GM12878 (cell line): ENCODE data around the gene NSMCE1. TPM values are rescaled to one million over a fixed set of nuclear protein-coding genes. Genes with fewer than 3 reads are reported as not detected.

Experiments used
- ATF7 ChIP-seq: fragments of 450-650 bp; IDR thresholded peaks from 2 replicates; pipeline ENCODE4 v1.6.1; 2016; ENCODE audit warnings: low read depth, mild to moderate bottlenecking
- DPF2 ChIP-seq: fragments of 450-650 bp; IDR thresholded peaks from 2 replicates; pipeline ENCODE4 v1.6.1; 2017; ENCODE audit warnings: mild to moderate bottlenecking
- EGR1 ChIP-seq, 2 experiments: IDR thresholded peaks; 1 replicate in 1 of 2; 2 replicates in 1 of 2; pipeline ENCODE4 v1.6.1; 2011 to 2012; ENCODE audit warnings: low read depth in 2 of 2, low read length in 2 of 2, borderline replicate concordance in 1 of 2, mild to moderate bottlenecking in 1 of 2, moderate library complexity in 1 of 2
- HCFC1 ChIP-seq: fragments of 150-350 bp; IDR thresholded peaks from 2 replicates; pipeline ENCODE4 v1.6.1; 2014; ENCODE audit warnings: low read length
- KAT2A ChIP-seq: conservative IDR thresholded peaks from 2 replicates; pipeline ENCODE4 v1.6.1; 2011; ENCODE audit warnings: low read depth, low read length; ENCODE audit not compliant: control insufficient read depth
- NFIC ChIP-seq: IDR thresholded peaks from 2 replicates; pipeline ENCODE4 v1.6.1; 2012; ENCODE audit warnings: low read depth, mild to moderate bottlenecking, inconsistent platforms, low read length, moderate library complexity
- RCOR1 ChIP-seq: conservative IDR thresholded peaks from 2 replicates; pipeline ENCODE4 v1.6.1; 2012; ENCODE audit warnings: low read depth, low read length, improper control_type of control experiment
- RFX5 ChIP-seq: IDR thresholded peaks from 2 replicates; pipeline ENCODE4 v1.6.1; 2011; ENCODE audit warnings: low read depth, low read length, improper control_type of control experiment
- RUNX3 ChIP-seq: IDR thresholded peaks from 2 replicates; pipeline ENCODE4 v1.6.1; 2012; ENCODE audit warnings: low read length, inconsistent platforms
- STAT3 ChIP-seq: IDR thresholded peaks from 2 replicates; pipeline ENCODE4 v1.6.1; 2011; ENCODE audit warnings: low read depth, low read length, improper control_type of control experiment
- TAF1 ChIP-seq: IDR thresholded peaks from 2 replicates; pipeline ENCODE4 v1.6.1; 2011; ENCODE audit warnings: mild to moderate bottlenecking, low read depth, low read length, borderline replicate concordance
- TARDBP ChIP-seq: IDR thresholded peaks from 2 replicates; pipeline ENCODE4 v1.6.1; 2016; ENCODE audit warnings: borderline replicate concordance
- TCF3 ChIP-seq: IDR thresholded peaks from 2 replicates; pipeline ENCODE4 v1.6.1; 2012; ENCODE audit warnings: low read depth, mild to moderate bottlenecking, low read length, borderline replicate concordance; ENCODE audit not compliant: insufficient read depth
- ZBED1 ChIP-seq: IDR thresholded peaks from 2 replicates; pipeline ENCODE4 v1.6.1; 2016; ENCODE audit warnings: borderline replicate concordance
- polyA plus RNA-seq, 11 experiments: library from polyadenylated mRNA; depleted of rRNA in 4 of 11; unstranded in 6 of 11; stranded (reverse) in 5 of 11; fragments of >200 nt; fragmentation: Nextera tagmentation in 4 of 11; fragmentation: Illumina TruSeq in 1 of 11; extraction: Ambion mirVana in 4 of 11; extraction: Trizol in 1 of 11; gene quantifications; 1 replicate in 1 of 11; 2 replicates in 10 of 11; pipeline versions ENCODE4 v1.2.1 to v1.2.3, GENCODE V29; 2011 to 2016; ENCODE audit warnings: inconsistent platforms in 2 of 11, missing spikeins in 2 of 11, low read depth in 1 of 11
- total RNA-seq, 4 experiments: library from RNA; depleted of rRNA in 3 of 4; stranded (reverse); fragments of >200 nt in 3 of 4; fragmentation: Illumina TruSeq in 1 of 4; extraction: Trizol in 1 of 4; gene quantifications; 2 replicates each; pipeline versions ENCODE4 v1.2.1 to v1.2.3, GENCODE V29; 2013 to 2021
- TF ChIP-seq, protein P1 (sequence below): IDR thresholded peaks from 2 replicates; pipeline ENCODE4 v1.6.1; 2012; ENCODE audit warnings: low read length, inconsistent platforms
- TF ChIP-seq, protein P2 (sequence below): IDR thresholded peaks from 2 replicates; pipeline ENCODE4 v1.6.1; 2011; ENCODE audit warnings: borderline replicate concordance, low read depth, mild to moderate bottlenecking, moderate library complexity, mixed read lengths, low read length; ENCODE audit not compliant: insufficient read depth; ENCODE audit errors: extremely low read length
- TF ChIP-seq, protein P3 (sequence below): fragments of 450-650 bp; formaldehyde crosslinking; IDR thresholded peaks from 2 replicates; pipeline ENCODE4 v1.5.0; 2022; ENCODE audit warnings: mild to moderate bottlenecking, missing genetic modification characterization
- TF ChIP-seq, protein P4 (sequence below): fragments of 450-650 bp; IDR thresholded peaks from 2 replicates; pipeline ENCODE4 v1.6.1; 2016; ENCODE audit warnings: mild to moderate bottlenecking, moderate library complexity, borderline replicate concordance

The NSMCE1 gene
- total and polyA plus RNA-seq, 10 of the 15 experiments (the other 5 are each of a cell fraction or from before 2014, with no cell fraction given) = 54.0 to 214 (median 71.4) TPM

DNA sequence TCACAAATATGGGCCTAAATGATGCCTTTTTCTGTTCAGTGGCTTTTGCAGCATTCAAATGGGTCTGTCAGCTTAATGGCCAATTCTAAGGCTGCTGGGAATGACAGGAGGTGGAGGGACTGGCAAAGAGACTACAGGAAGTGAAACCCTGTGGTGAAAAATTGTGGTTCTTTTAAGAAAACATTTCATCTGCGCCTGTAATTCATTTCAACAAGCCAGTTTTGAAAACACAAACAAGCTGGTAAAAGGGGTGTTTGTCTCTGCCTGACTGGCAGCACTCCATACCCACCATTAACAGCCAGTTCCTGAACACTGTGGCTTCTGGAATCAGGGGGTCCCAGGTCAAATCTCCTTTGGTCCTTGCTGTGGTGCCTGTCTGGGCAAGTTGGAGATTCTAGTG, 68.8 kb downstream of the NSMCE1 start (continued):
- TF ChIP-seq, protein P1, sequence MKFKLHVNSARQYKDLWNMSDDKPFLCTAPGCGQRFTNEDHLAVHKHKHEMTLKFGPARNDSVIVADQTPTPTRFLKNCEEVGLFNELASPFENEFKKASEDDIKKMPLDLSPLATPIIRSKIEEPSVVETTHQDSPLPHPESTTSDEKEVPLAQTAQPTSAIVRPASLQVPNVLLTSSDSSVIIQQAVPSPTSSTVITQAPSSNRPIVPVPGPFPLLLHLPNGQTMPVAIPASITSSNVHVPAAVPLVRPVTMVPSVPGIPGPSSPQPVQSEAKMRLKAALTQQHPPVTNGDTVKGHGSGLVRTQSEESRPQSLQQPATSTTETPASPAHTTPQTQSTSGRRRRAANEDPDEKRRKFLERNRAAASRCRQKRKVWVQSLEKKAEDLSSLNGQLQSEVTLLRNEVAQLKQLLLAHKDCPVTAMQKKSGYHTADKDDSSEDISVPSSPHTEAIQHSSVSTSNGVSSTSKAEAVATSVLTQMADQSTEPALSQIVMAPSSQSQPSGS = no peak
- TF ChIP-seq STAT3 = no peak
- TF ChIP-seq, protein P2, sequence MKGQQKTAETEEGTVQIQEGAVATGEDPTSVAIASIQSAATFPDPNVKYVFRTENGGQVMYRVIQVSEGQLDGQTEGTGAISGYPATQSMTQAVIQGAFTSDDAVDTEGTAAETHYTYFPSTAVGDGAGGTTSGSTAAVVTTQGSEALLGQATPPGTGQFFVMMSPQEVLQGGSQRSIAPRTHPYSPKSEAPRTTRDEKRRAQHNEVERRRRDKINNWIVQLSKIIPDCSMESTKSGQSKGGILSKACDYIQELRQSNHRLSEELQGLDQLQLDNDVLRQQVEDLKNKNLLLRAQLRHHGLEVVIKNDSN = no peak
- TF ChIP-seq RCOR1 = no peak
- no peak for TF ChIP-seq TCF3
- no peak for TF ChIP-seq RFX5
- peak; percentile 94 for TF ChIP-seq DPF2
- TF ChIP-seq, protein P3, sequence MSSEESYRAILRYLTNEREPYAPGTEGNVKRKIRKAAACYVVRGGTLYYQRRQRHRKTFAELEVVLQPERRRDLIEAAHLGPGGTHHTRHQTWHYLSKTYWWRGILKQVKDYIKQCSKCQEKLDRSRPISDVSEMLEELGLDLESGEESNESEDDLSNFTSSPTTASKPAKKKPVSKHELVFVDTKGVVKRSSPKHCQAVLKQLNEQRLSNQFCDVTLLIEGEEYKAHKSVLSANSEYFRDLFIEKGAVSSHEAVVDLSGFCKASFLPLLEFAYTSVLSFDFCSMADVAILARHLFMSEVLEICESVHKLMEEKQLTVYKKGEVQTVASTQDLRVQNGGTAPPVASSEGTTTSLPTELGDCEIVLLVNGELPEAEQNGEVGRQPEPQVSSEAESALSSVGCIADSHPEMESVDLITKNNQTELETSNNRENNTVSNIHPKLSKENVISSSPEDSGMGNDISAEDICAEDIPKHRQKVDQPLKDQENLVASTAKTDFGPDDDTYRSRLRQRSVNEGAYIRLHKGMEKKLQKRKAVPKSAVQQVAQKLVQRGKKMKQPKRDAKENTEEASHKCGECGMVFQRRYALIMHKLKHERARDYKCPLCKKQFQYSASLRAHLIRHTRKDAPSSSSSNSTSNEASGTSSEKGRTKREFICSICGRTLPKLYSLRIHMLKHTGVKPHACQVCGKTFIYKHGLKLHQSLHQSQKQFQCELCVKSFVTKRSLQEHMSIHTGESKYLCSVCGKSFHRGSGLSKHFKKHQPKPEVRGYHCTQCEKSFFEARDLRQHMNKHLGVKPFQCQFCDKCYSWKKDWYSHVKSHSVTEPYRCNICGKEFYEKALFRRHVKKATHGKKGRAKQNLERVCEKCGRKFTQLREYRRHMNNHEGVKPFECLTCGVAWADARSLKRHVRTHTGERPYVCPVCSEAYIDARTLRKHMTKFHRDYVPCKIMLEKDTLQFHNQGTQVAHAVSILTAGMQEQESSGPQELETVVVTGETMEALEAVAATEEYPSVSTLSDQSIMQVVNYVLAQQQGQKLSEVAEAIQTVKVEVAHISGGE (CRISPR knock-in tag) = no peak
- no peak for TF ChIP-seq HCFC1
- no peak for TF ChIP-seq ZBED1
- no peak for TF ChIP-seq KAT2A
- peak; percentile 60 for TF ChIP-seq NFIC
- TF ChIP-seq EGR1 (IDR thresholded peaks at IDR 0.05; ENCODE audit: borderline replicate concordance in 1 of 2, low read depth in 2 of 2, low read length in 2 of 2) = no peak
- TF ChIP-seq, protein P4, sequence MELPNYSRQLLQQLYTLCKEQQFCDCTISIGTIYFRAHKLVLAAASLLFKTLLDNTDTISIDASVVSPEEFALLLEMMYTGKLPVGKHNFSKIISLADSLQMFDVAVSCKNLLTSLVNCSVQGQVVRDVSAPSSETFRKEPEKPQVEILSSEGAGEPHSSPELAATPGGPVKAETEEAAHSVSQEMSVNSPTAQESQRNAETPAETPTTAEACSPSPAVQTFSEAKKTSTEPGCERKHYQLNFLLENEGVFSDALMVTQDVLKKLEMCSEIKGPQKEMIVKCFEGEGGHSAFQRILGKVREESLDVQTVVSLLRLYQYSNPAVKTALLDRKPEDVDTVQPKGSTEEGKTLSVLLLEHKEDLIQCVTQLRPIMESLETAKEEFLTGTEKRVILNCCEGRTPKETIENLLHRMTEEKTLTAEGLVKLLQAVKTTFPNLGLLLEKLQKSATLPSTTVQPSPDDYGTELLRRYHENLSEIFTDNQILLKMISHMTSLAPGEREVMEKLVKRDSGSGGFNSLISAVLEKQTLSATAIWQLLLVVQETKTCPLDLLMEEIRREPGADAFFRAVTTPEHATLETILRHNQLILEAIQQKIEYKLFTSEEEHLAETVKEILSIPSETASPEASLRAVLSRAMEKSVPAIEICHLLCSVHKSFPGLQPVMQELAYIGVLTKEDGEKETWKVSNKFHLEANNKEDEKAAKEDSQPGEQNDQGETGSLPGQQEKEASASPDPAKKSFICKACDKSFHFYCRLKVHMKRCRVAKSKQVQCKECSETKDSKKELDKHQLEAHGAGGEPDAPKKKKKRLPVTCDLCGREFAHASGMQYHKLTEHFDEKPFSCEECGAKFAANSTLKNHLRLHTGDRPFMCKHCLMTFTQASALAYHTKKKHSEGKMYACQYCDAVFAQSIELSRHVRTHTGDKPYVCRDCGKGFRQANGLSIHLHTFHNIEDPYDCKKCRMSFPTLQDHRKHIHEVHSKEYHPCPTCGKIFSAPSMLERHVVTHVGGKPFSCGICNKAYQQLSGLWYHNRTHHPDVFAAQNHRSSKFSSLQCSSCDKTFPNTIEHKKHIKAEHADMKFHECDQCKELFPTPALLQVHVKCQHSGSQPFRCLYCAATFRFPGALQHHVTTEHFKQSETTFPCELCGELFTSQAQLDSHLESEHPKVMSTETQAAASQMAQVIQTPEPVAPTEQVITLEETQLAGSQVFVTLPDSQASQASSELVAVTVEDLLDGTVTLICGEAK = no peak; the same call in 1 of the 2 replicates
- peak; percentile 97 for TF ChIP-seq RUNX3
- TF ChIP-seq ATF7 = peak; percentile 52; the same call in 1 of the 2 replicates
- no peak for TF ChIP-seq TARDBP
- no peak for TF ChIP-seq TAF1
